ENCODE data around the gene TLE4. TPM values are rescaled to one million over a fixed set of nuclear protein-coding genes. Genes with fewer than 3 reads are reported as not detected.

Gene TLE4
- total and polyA plus RNA-seq, 2 of the 4 experiments (the other 2 are of a cell fraction) = 68.0 to 78.1 TPM

DNA sequence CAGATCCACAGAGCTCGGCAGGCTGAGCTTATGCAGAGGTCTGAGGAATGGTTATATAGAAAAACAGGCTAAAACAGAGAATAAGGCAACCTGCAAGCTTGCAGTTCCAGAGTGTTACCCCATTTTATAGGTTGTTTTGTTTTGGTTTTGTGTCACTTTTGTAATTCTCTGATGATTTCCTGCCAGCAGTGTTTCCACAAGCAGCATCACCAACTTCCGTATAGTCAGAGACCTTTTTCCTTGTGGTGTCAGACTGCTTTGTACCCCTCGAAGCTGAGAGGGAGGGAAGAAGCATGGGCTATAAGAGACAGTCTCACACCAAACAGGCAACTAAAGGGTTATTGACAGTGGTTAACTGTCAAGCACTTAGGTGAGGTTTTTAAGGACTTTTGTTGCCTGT, 61.8 kb downstream of the TLE4 start:
- Histone ChIP-seq H2AK5ac (ENCODE audit: low read depth, low read length) (no peak overlapping the region), H3K27me3 (ENCODE audit: control insufficient read depth, insufficient read depth, low read length) (no peaks in the 10 kb centered on the region), H3K14ac (replicated peaks; ENCODE audit: low read depth, low read length) (no peak overlapping the region), H2BK5ac (ENCODE audit: low read depth, low read length, poor library complexity, severe bottlenecking) (no peak overlapping the region), H3K23ac (ENCODE audit: low read depth, low read length) (no peak overlapping the region), H2BK15ac (ENCODE audit: low read depth, low read length) (no peak overlapping the region), H2AK9ac (replicated peaks; ENCODE audit: low read depth, low read length, poor library complexity) (no peak overlapping the region), H3K79me1 (ENCODE audit: low read depth in 1 of 2, low read length in 2 of 2) (peaks cover 29 to 56% of the 10 kb centered on the region in 2 experiments), H3K4ac (ENCODE audit: low read depth, low read length) (no peak overlapping the region), H2AFZ (replicated peaks; ENCODE audit: low read length, poor library complexity) (no peak overlapping the region), H2BK120ac (ENCODE audit: low read depth, low read length) (no peak overlapping the region), H3K36me3 (ENCODE audit: control insufficient read depth, insufficient read depth, low read length) (no peaks in the 10 kb centered on the region; the same call in 1 of the 2 replicates), H3K4me2 (ENCODE audit: low read depth, low read length) (no peak overlapping the region), H3K4me3 (ENCODE audit: insufficient read depth, low read depth, low read length) (no peak overlapping the region), H3K9me1 (ENCODE audit: insufficient read depth, low read length) (peaks cover 7% of the 10 kb centered on the region; the same call in 1 of the 2 replicates), H3K27ac (ENCODE audit: insufficient read depth, low read length) (no peak overlapping the region), H3K56ac (ENCODE audit: extremely low read depth, insufficient read depth, low read length) (no peak overlapping the region), H4K20me1 (ENCODE audit: insufficient read depth, low read length) (no peaks in the 10 kb centered on the region; the same call in 1 of the 2 replicates), H3K9ac (ENCODE audit: low read depth, low read length) (no peak overlapping the region), H4K91ac (ENCODE audit: insufficient read depth, low read depth, low read length) (no peak overlapping the region), H3K4me1 (ENCODE audit: control insufficient read depth, insufficient read depth, low read length) (peaks cover 2% of the 10 kb centered on the region; the same call in 1 of the 2 replicates), H3K18ac (ENCODE audit: low read depth, low read length) (no peak overlapping the region), H2BK20ac (ENCODE audit: low read depth, low read length) (no peak overlapping the region), H4K8ac (ENCODE audit: low read depth in 2 of 2, low read length in 2 of 2) (no peak overlapping the region), H4K5ac (ENCODE audit: low read depth, low read length) (no peak overlapping the region), H3K9me3 (ENCODE audit: control insufficient read depth, insufficient read depth, low read length) (no peaks in the 10 kb centered on the region)
- TF ChIP-seq MXI1 (IDR thresholded peaks at IDR 0.05; ENCODE audit: borderline replicate concordance, low read depth, low read length) (no peak), MAFK (IDR thresholded peaks at IDR 0.05; ENCODE audit: low read depth, low read length) (no peak), BHLHE40 (IDR thresholded peaks at IDR 0.05; ENCODE audit: low read depth, low read length) (no peak), POLR2A (IDR thresholded peaks at IDR 0.05; ENCODE audit: low read depth, low read length) (no peak), RCOR1 (IDR thresholded peaks at IDR 0.05; ENCODE audit: insufficient replicate concordance, low read length) (no peak), CHD1 (IDR thresholded peaks at IDR 0.05; ENCODE audit: low read depth, low read length) (no peak), SMC3 (IDR thresholded peaks at IDR 0.05; ENCODE audit: low read depth, low read length) (no peak), RFX5 (IDR thresholded peaks at IDR 0.05; ENCODE audit: low read depth, low read length) (no peak), FOS (IDR thresholded peaks at IDR 0.05; ENCODE audit: low read depth, low read length) (no peak), NFE2L2 (IDR thresholded peaks at IDR 0.05; ENCODE audit: low read depth, low read length) (no peak), MAZ (IDR thresholded peaks at IDR 0.05; ENCODE audit: borderline replicate concordance, low read depth, low read length) (no peak)
- TF ChIP-seq, protein P1, sequence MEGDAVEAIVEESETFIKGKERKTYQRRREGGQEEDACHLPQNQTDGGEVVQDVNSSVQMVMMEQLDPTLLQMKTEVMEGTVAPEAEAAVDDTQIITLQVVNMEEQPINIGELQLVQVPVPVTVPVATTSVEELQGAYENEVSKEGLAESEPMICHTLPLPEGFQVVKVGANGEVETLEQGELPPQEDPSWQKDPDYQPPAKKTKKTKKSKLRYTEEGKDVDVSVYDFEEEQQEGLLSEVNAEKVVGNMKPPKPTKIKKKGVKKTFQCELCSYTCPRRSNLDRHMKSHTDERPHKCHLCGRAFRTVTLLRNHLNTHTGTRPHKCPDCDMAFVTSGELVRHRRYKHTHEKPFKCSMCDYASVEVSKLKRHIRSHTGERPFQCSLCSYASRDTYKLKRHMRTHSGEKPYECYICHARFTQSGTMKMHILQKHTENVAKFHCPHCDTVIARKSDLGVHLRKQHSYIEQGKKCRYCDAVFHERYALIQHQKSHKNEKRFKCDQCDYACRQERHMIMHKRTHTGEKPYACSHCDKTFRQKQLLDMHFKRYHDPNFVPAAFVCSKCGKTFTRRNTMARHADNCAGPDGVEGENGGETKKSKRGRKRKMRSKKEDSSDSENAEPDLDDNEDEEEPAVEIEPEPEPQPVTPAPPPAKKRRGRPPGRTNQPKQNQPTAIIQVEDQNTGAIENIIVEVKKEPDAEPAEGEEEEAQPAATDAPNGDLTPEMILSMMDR (conservative IDR thresholded peaks at IDR 0.05; ENCODE audit: low read depth, low read length) = no peak
- TF ChIP-seq, protein P2, sequence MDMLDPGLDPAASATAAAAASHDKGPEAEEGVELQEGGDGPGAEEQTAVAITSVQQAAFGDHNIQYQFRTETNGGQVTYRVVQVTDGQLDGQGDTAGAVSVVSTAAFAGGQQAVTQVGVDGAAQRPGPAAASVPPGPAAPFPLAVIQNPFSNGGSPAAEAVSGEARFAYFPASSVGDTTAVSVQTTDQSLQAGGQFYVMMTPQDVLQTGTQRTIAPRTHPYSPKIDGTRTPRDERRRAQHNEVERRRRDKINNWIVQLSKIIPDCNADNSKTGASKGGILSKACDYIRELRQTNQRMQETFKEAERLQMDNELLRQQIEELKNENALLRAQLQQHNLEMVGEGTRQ (IDR thresholded peaks at IDR 0.05; ENCODE audit: low read depth, low read length) = no peak
- ChIA-PET POLR2A (ENCODE audit: unreplicated experiment) (no interaction called here), CTCF (no interaction called here)
- BruUV-seq (replicated peaks) = no TSS peak
- in situ Hi-C loops (cut with MboI; ENCODE audit: low sequenced_read_pairs) (no loop called here), dilution Hi-C loops (cut with HindIII; ENCODE audit: low sequenced_read_pairs, unreplicated experiment) (no loop called here), intact Hi-C loops (cut with micrococcal nuclease) (no loop called here)
- WGBS, 2 experiments (ENCODE audit: extremely low coverage in 2 of 2, insufficient read length in 1 of 2) = no CpG with 5 or more reads among the region's 3 CpGs
- ATAC-seq (ENCODE audit: low read depth) (no peak), DNase-seq (no peak)

Measured in IMR-90 (cell line).